Large intestine (tissue), 3 donors: ENCODE measurements around the gene CORO2A. TPM values are rescaled to one million over a fixed set of nuclear protein-coding genes. Genes with fewer than 3 reads are reported as not detected.
A peak's percentile ranks its signal among the peaks of the same experiment; 100 is the strongest.

ENCODE experiments used
- DNase-seq, 2 donors: peaks; one replicate each; pipeline versions ENCODE4 v3.0.0 to v3.0.0-alpha.2; 2013
- H3K27ac ChIP-seq: one replicate; pipeline ENCODE4 v1.5.1; 2013; ENCODE audit warnings: low read length
- H3K27me3 ChIP-seq: 2 replicates; pipeline ENCODE4 v1.6.1; 2013; ENCODE audit warnings: low read length; ENCODE audit not compliant: control insufficient read depth, insufficient read depth
- H3K36me3 ChIP-seq: 2 replicates; pipeline ENCODE4 v1.6.1; 2013; ENCODE audit warnings: low read length; ENCODE audit not compliant: control insufficient read depth, insufficient read depth
- H3K4me1 ChIP-seq: one replicate; pipeline ENCODE4 v1.6.1; 2013; ENCODE audit warnings: low read length; ENCODE audit not compliant: control insufficient read depth, insufficient read depth
- H3K4me3 ChIP-seq: one replicate; pipeline ENCODE4 v1.5.1; 2013; ENCODE audit warnings: low read length
- H3K9me3 ChIP-seq: one replicate; pipeline ENCODE4 v1.6.1; 2013; ENCODE audit warnings: mild to moderate bottlenecking, low read depth, low read length, moderate library complexity; ENCODE audit not compliant: control insufficient read depth
- WGBS: methylation state at CpG from one replicate; pipeline ENCODE4 v1.1.5; 2013; ENCODE audit warnings: low lambda C conversion rate; ENCODE audit not compliant: insufficient coverage; 5-methylcytosine and 5-hydroxymethylcytosine counted together
- polyA plus RNA-seq: library from polyadenylated mRNA; unstranded; fragments of 120-200 nt; gene quantifications from one replicate; pipeline ENCODE4 v1.2.1, GENCODE V29; 2013

Gene CORO2A
- polyA plus RNA-seq, 1 donor = 57.6 TPM

- H3K27ac ChIP-seq = no peak overlapping the region
- H3K4me3 ChIP-seq = no peak overlapping the region
- peaks cover 27% of the 10 kb centered on the region for H3K4me1 ChIP-seq
- peaks cover 23% of the 10 kb centered on the region for H3K36me3 ChIP-seq
- no CpG with 5 or more reads among the region's 4 CpGs for whole genome bisulfite sequencing
- no peaks in the 10 kb centered on the region for H3K27me3 ChIP-seq
- H3K9me3 ChIP-seq = no peaks in the 10 kb centered on the region
- DNase-seq = no peak
Measured at GRCh38 chr9:98158071-98158831, 34.2 kb downstream of the CORO2A start.

GRCh38 chr9:98157372-98157771 lies 35.1 kb downstream of the CORO2A start:
- Histone ChIP-seq H3K27me3 (no peaks in the 10 kb centered on the region), H3K4me1 (peaks cover 18% of the 10 kb centered on the region), H3K36me3 (peaks cover 24% of the 10 kb centered on the region), H3K9me3 (no peaks in the 10 kb centered on the region), H3K27ac (no peak overlapping the region), H3K4me3 (no peak overlapping the region)
- no peak for DNase-seq
- WGBS = no CpG with 5 or more reads among the region's 10 CpGs

- no peak for DNase-seq
- no peak overlapping the region for H3K4me3 ChIP-seq
- H3K27me3 ChIP-seq = no peaks in the 10 kb centered on the region
- peaks cover 27% of the 10 kb centered on the region for H3K36me3 ChIP-seq
- H3K27ac ChIP-seq = no peak overlapping the region
- peaks cover 19% of the 10 kb centered on the region for H3K4me1 ChIP-seq
- H3K9me3 ChIP-seq = no peaks in the 10 kb centered on the region
- WGBS = 100% methylated on average over 1 of the region's 2 CpGs
Measured at GRCh38 chr9:98154678-98155077, 37.8 kb downstream of the CORO2A start.

- H3K27ac ChIP-seq = no peak overlapping the region
- peaks cover 25% of the 10 kb centered on the region for H3K36me3 ChIP-seq
- H3K4me3 ChIP-seq = no peak overlapping the region
- H3K4me1 ChIP-seq = peaks cover 21% of the 10 kb centered on the region
- no peaks in the 10 kb centered on the region for H3K9me3 ChIP-seq
- DNase-seq = no peak
- H3K27me3 ChIP-seq = no peaks in the 10 kb centered on the region
Measured at GRCh38 chr9:98152526-98152925, 39.9 kb downstream of the CORO2A start.

GRCh38 chr9:98150721-98151120 lies 41.7 kb downstream of the CORO2A start:
- Histone ChIP-seq H3K36me3 (peaks cover 10% of the 10 kb centered on the region), H3K4me1 (peaks cover 37% of the 10 kb centered on the region), H3K4me3 (no peak overlapping the region), H3K27me3 (no peaks in the 10 kb centered on the region), H3K9me3 (no peaks in the 10 kb centered on the region), H3K27ac (peak overlapping the region; percentile 75)
- 74% methylated on average over 3 of the region's 3 CpGs for WGBS
- DNase-seq = no peak

- no peaks in the 10 kb centered on the region for H3K9me3 ChIP-seq
- H3K4me1 ChIP-seq = peaks cover 43% of the 10 kb centered on the region
- peaks cover 9% of the 10 kb centered on the region for H3K36me3 ChIP-seq
- H3K4me3 ChIP-seq = no peak overlapping the region
- H3K27ac ChIP-seq = peak overlapping the region; percentile 75
- no peaks in the 10 kb centered on the region for H3K27me3 ChIP-seq
- DNase-seq = peak; percentile 53 to 73
- WGBS = no CpG with 5 or more reads among the region's 7 CpGs
Measured at GRCh38 chr9:98150164-98150563, 42.3 kb downstream of the CORO2A start.

- no CpG with 5 or more reads among the region's 3 CpGs for WGBS
- peak overlapping the region; percentile 75 for H3K27ac ChIP-seq
- H3K9me3 ChIP-seq = no peaks in the 10 kb centered on the region
- H3K36me3 ChIP-seq = peaks cover 12% of the 10 kb centered on the region
- H3K4me1 ChIP-seq = peaks cover 50% of the 10 kb centered on the region
- H3K27me3 ChIP-seq = no peaks in the 10 kb centered on the region
- no peak overlapping the region for H3K4me3 ChIP-seq
- no peak for DNase-seq
Measured at GRCh38 chr9:98149422-98149821, 43.0 kb downstream of the CORO2A start.

GRCh38 chr9:98148486-98148885 lies 44.0 kb downstream of the CORO2A start:
- Histone ChIP-seq H3K27ac (peak overlapping the region; percentile 15), H3K9me3 (no peaks in the 10 kb centered on the region), H3K4me1 (peaks cover 58% of the 10 kb centered on the region), H3K36me3 (peaks cover 18% of the 10 kb centered on the region), H3K27me3 (no peaks in the 10 kb centered on the region), H3K4me3 (no peak overlapping the region)
- DNase-seq = no peak
- WGBS = 83% methylated on average over 1 of the region's 2 CpGs

- H3K4me3 ChIP-seq = no peak overlapping the region
- peaks cover 67% of the 10 kb centered on the region for H3K4me1 ChIP-seq
- H3K27ac ChIP-seq = peak overlapping the region; percentile 99
- peaks cover 22% of the 10 kb centered on the region for H3K36me3 ChIP-seq
- no CpG with 5 or more reads among the region's 2 CpGs for WGBS
- H3K27me3 ChIP-seq = no peaks in the 10 kb centered on the region
- no peaks in the 10 kb centered on the region for H3K9me3 ChIP-seq
- no peak for DNase-seq
Measured at GRCh38 chr9:98147582-98147981, 44.9 kb downstream of the CORO2A start.

GRCh38 chr9:98146101-98146991 lies 46.1 kb downstream of the CORO2A start:
- WGBS = no CpG with 5 or more reads among the region's 7 CpGs
- H3K9me3 ChIP-seq = no peaks in the 10 kb centered on the region
- peaks cover 70% of the 10 kb centered on the region for H3K4me1 ChIP-seq
- peak overlapping the region; percentile 99 for H3K27ac ChIP-seq
- no peak overlapping the region for H3K4me3 ChIP-seq
- H3K27me3 ChIP-seq = no peaks in the 10 kb centered on the region
- H3K36me3 ChIP-seq = peaks cover 18% of the 10 kb centered on the region
- peak; percentile 99 for DNase-seq
